Mesodermal cell (in vitro differentiated cells): ENCODE measurements around the gene MARCHF11.

Experiments used
- H3K27ac ChIP-seq: 2 replicates; pipeline ENCODE4 v1.7.0; 2013; ENCODE audit warnings: mild to moderate bottlenecking, low read depth, low read length, moderate library complexity; ENCODE audit not compliant: severe bottlenecking
- H3K36me3 ChIP-seq: 2 replicates; pipeline ENCODE4 v1.7.1; 2013; ENCODE audit warnings: mild to moderate bottlenecking, low read length, moderate library complexity; ENCODE audit not compliant: control insufficient read depth, insufficient read depth
- H3K4me1 ChIP-seq: one replicate; pipeline ENCODE4 v1.7.1; 2013; ENCODE audit warnings: mild to moderate bottlenecking, low read length; ENCODE audit not compliant: insufficient read depth, control insufficient read depth, poor library complexity, severe bottlenecking
- H3K4me3 ChIP-seq: 2 replicates; pipeline ENCODE4 v1.7.0; 2013; ENCODE audit warnings: low read length, control low read depth, mild to moderate bottlenecking; ENCODE audit not compliant: insufficient read depth, poor library complexity, severe bottlenecking; ENCODE audit errors: extremely low read depth
- H3K9me3 ChIP-seq: 2 replicates; pipeline ENCODE4 v1.7.1; 2013; ENCODE audit warnings: mild to moderate bottlenecking, low read length, moderate library complexity; ENCODE audit not compliant: control insufficient read depth
- WGBS, 2 experiments: methylation state at CpG; one replicate each; pipeline ENCODE4 v1.1.5; 2013; ENCODE audit warnings: missing lambda C conversion rate in 2 of 2; ENCODE audit not compliant: insufficient coverage in 2 of 2; 5-methylcytosine and 5-hydroxymethylcytosine counted together

The MARCHF11 gene

GRCh38 chr5:16028708-16029107 is 150.9 kb downstream of the MARCHF11 start:
- Histone ChIP-seq H3K27ac (no peak overlapping the region), H3K4me1 (no peaks in the 10 kb centered on the region), H3K4me3 (no peak overlapping the region), H3K9me3 (no peaks in the 10 kb centered on the region), H3K36me3 (no peaks in the 10 kb centered on the region)
- 71 to 86% methylated on average over 1 to 3 of the region's 3 CpGs for WGBS, 2 experiments

GRCh38 chr5:16025681-16026080 is 153.9 kb downstream of the MARCHF11 start:
- Histone ChIP-seq H3K36me3 (no peaks in the 10 kb centered on the region), H3K4me3 (no peak overlapping the region), H3K27ac (no peak overlapping the region), H3K4me1 (no peaks in the 10 kb centered on the region), H3K9me3 (no peaks in the 10 kb centered on the region)

DNA sequence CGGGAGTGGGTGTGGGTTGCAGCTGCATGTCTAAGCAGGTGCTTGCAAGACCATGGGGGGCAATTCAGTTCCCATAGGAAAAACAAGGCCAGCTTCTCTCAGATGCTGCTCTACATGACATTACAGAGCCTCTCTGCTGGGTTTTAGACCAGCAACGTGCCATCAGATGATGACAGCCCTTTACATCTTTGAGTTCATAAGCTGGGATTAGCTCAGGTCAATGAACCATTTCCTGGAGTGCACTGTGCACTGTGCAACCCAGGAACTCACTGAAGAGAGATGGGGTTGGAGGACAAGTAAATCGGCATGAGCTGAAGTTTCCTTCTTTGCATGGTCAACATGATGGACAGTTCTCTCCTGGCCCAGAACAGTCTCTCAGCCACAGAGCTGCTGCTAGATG is 160.6 kb downstream of the MARCHF11 start:
- Histone ChIP-seq H3K27ac (no peak overlapping the region), H3K4me3 (no peak overlapping the region), H3K9me3 (no peaks in the 10 kb centered on the region), H3K4me1 (no peaks in the 10 kb centered on the region), H3K36me3 (no peaks in the 10 kb centered on the region)
- WGBS, 2 experiments = 76 to 80% methylated on average over 2 to 3 of the region's 3 CpGs

DNA sequence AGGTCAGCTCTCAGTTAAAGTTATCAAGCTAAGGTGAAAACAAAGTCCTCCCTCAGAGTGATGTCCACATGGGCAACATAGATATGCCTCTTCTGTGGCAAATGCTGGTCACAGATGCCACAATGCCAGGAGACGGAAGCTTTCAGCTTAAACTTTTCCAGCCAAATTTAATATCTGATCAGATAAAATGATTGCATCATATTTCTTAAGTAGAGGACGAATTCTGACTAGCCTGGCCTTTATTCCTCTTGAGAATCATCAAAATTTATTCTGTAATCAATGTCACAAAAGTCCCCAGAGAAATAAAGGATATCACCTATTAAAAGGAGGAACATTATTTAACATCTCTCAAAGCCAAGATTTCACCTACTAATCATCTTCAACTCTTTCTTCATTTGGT is 161.9 kb downstream of the MARCHF11 start:
- Histone ChIP-seq H3K4me3 (no peak overlapping the region), H3K27ac (no peak overlapping the region), H3K4me1 (no peaks in the 10 kb centered on the region), H3K9me3 (no peaks in the 10 kb centered on the region), H3K36me3 (no peaks in the 10 kb centered on the region)
- no CpG with 5 or more reads among the region's 2 CpGs for WGBS, 2 experiments
